ENCODE measurements around the gene CARD8.
"Not testable (repeated sequence)": the region's sequence is repeated elsewhere in the genome, so short reads cannot be mapped to it uniquely, and the experiment has no call there.

The CARD8 gene

GRCh38 chr19:48258992-48259391, 3.3 kb upstream of the CARD8 start:
- DNase-seq, result not testable (repeated sequence)

DNA sequence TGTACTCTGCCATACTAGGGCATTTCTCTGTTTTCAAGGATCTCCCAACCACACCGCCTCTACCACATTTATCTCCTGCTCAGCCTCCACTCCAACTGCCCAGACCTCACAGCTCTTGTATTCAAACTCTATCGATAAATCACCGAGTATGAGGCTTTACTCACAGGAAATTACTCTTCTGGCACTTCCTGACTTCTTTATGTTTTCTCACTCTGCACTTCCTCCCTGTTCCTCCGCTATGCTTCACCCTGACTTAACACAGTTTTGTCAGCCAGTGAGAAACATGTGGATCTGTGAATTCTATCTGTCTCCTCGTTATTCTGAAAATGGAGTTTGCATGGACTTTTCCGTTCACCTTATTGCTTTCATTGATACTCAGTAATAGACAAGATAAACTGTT, 2.6 kb upstream of the CARD8 start:
- DNase-seq, result no peak

- DNase-seq, result no peak
Observed at GRCh38 chr19:48254529-48254970, 1.2 kb downstream of the CARD8 start.

- no peak for DNase-seq
Observed at GRCh38 chr19:48253999-48254398, 1.7 kb downstream of the CARD8 start.

DNA sequence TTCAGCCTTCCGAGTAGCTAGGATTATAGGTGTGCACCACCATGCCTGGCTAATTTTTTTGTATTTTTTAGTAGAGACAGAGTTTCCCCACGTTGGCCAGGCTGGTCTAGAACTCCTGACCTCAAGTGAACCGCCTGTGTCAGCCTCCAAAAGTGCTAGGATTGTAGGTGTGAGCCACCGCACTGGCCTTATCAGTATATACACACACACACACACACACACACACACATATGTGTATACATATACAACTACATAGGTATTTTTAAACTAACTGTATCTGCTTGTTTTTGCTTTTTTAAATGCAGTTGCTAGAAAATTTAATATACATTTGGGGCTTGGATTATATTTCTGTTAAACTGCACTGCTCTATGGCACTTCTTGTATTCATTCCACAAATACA, 3.1 kb downstream of the CARD8 start:
- no peak for DNase-seq

GRCh38 chr19:48250290-48251025, 5.3 kb downstream of the CARD8 start:
- DNase-seq, result no peak

DNA sequence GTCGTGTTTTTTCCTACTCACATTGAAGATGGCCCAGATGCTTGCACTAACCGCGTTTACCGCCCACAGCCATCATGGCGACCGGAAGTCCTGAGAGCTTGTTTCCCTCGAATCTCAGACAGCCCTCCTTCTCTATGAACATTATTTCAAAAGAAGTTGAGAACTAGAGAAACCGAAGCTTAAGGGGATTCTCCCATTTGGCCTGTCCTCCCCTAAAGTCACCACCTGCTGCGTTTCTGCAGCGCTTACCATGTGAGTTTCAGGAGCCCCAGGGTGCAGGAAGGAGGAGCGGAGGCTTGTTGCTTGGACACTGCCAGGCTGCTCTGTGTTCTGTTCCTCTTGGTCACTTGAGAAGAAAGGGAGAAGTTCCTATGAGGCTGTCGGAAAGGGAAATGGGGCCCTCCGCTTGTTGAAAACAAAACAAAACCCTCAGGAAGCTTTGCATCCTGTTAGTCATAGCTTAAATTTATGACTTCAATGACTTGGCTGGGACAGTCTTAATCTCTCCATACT, 6.2 kb downstream of the CARD8 start:
- DNase-seq, result no peak

DNA sequence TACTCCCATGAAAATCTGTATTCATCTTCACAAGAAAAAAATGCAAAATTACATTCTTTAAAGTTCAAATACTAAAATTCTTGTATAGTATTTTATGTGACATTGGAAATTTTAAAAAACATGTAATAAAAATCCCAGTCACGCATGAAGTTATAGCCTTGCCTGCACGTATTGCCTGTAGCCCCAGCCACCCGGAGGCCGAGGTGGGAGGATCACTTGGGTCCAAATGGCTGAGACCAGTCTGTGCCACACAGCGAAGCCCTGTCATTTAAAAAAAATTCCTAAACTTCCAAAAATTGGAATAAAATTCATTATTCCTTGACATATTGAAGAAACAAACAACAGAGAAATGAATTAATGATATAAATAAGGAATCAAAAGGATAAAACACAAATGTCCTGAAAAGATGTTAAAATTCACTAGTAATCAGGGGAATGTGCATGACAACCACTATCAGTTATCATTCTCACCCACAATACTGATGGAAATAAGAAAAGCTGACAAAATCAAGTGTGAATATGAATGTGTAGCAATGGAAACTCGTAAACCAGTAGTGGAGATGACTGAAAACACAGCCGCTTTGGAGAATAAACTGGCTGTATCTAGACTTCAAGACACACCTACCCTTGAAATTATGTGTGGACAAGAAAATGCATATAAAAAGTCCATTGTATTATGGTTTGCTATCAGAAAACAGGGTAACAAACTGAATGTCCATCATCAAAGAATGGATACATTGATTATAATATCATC, 7.5 kb downstream of the CARD8 start:
- no peak for DNase-seq

DNA sequence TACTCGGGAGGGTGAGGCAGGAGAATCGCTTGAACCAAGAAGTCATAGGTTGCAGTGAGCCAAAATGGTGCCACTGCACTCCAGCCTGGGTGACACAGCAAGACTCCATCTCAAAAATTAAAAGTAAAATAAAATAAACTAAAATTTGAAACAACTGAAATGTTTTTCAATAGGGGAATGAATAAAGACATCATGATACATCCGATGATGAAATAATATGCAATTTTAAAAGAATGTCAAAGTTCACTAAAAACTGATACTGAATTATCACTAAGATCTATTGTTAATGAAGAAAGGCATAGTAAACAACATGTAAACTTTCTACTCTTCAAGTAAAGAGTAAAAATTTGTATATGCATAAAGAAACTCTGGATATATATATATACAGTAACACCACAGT, 8.5 kb downstream of the CARD8 start:
- no peak for DNase-seq

- DNase-seq, result no peak
Observed at GRCh38 chr19:48246101-48246500, 9.6 kb downstream of the CARD8 start.

DNA sequence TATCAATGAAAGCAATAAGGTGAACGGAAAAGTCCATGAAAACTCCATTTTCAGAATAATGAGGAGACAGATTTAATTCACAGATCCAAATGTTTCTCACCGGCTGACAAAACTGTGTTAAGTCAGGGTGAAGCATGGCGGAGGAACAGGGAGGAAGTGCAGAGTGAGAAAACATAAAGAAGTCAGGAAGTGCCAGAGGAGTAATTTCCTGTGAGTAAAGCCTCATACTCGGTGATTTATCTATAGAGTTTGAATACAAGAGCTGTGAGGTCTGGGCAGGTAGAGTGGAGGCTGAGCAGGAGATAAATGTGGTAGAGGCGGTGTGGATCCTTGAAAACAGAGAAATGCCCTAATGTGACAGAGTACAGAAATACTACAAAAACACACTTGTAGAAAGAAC, 11.4 kb downstream of the CARD8 start:
- DNase-seq, result no peak

GRCh38 chr19:48241771-48242170, 13.9 kb downstream of the CARD8 start:
- DNase-seq, result not testable (repeated sequence)

DNA sequence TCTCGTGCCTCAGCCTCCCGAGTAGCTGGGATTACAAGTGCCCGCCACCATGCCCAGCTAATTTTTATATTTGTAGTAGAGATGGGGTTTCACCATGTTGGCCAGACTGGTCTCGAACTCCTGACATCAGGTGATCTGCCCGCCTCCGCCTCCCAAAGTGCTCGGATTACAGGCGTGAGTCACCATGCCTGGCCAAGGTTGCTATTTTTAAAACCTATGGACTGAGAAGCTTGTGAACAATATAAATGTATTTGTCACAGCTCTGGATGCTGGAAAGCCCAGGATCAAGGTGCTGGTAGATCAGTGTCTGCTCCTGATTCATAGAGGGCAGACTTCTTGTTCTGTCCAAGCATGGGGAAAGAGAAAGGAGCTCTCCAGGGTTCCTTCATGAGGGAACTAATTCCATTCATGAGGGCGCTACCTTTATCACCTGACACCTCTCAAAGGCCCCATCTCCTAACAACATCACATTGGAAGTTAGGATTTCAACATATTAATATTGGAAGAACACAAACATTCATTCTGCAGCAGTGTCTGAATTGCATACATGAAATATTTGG, 16.1 kb downstream of the CARD8 start:
- no peak for DNase-seq

DNA sequence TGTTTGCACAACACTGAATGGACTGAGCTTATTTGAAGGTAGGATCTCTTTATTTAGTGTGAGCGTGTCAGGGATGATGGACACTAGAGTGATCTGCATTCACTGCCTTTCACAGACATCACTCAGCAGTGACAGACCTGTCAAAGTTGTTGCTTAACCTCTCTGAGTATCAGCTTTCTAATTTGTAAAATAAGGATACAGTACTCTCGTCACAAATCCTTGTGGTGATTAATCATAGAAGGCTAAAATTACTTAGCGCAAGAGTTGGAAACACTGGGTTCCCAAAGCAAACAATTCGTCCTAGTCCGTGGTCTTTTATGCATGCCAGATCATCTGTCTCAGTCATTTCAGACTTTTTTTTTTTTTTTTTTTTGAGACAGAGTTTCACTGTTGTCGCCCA, 16.6 kb downstream of the CARD8 start:
- DNase-seq, result no peak

DNA sequence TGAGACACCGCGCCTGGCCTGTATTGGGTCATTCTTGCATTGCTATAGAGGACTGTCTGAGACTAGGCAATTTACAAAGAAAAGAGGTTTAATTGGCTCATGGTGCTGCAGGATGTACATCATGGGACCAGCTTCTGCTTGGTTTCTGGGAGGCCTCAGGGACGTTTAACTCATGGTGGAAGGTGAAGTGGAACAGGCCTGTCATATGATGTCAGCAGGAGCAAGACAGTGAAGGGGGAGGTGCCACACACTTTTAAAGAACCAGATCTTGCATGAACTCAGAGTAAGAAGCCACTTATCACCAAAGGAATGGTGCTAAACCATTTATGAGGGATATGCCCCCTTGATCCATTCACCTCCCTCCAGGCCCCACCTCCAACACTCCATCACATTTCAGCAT, 18.7 kb downstream of the CARD8 start:
- DNase-seq, result no peak

DNA sequence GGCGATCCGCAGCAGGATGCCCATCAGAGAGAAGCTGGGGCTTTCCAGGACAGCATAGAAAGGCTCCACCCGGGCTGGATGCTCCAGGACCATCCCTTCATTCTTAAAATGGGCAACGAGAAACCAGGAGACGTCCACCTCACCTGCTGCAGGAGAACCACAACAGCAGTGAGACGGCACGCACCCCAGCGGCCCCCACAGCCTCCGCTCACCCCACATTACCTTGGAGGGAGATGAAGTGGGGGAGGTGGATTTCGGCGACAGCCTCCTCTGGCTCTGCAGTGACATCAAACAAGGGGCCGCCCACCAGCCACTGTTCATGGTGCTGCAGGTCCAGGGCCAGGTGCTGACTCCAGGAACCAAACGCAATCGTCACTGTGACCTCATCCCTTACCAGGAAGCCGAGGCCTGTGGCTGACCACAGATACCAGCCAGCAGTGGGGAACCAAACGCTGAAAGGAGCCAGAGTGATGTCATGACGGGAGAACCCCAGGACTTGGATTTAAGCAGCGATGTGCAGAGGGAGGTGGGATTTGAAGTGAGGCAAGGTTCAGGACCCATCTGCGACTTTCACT, 25.1 kb downstream of the CARD8 start:
- DNase-seq, result no peak

GRCh38 chr19:48221628-48222027, 34.1 kb downstream of the CARD8 start:
- no peak for DNase-seq

DNA sequence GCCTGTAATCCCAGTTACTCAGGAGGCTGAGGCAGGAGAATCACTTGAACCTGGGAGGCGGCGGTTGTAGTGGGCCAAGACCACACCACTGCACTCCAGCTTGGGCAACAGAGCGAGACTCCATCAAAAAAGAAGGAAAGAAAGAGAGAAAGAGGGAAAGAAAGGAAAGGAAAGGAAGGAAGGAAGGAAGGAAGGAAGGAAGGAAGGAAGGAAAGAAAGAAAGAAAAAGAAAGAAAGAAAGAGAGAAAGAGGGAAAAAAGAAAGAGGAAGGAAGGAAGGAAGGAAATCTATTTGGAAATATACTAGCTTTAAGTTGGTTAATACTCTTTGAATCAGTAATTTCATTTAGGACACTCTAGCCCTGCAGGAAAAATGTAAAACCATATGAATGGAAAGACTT, 34.9 kb downstream of the CARD8 start:
- DNase-seq, result not testable (repeated sequence)

- no peak for DNase-seq
Observed at GRCh38 chr19:48218997-48219396, 36.7 kb downstream of the CARD8 start.

DNA sequence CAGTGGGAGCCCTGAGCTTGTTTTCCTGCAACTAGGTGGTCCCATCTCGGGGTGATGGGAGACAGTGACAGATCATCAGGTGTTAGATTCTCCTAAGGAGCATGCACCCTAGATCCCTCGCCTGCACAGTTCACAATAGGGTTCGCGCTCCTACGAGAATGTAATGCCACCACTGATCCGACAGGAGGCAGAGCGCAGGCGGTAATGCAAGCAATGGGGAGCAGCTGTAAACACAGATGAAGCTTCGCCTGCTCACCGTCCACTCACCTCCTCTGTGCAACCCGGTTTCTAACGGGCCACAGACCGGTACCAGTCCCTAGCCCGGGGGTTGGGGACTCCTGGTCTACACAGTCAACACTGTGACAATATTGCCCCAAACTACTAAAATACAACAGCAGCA, 38.8 kb downstream of the CARD8 start:
- DNase-seq, result no peak

- DNase-seq, result no peak
Observed at GRCh38 chr19:48213959-48214358, 41.8 kb downstream of the CARD8 start.

DNA sequence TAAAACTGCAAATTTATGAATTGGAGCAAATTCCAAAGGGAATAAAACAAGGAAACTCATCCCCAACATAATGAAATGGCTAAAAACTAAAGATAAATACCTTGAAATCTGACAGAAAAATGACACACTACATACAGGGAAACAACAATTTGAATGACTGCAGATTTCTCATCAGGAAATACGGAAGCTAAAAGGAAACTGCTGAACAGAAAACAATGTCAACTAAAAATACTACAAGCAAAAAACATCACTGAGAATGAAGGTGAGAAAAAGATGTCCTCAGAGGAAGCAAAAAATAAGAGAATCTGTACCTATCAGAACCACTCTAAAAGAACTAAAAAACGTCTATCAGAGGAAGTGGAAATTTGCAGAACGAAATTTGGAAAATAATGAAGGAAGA, 45.7 kb downstream of the CARD8 start:
- no peak for DNase-seq

DNA sequence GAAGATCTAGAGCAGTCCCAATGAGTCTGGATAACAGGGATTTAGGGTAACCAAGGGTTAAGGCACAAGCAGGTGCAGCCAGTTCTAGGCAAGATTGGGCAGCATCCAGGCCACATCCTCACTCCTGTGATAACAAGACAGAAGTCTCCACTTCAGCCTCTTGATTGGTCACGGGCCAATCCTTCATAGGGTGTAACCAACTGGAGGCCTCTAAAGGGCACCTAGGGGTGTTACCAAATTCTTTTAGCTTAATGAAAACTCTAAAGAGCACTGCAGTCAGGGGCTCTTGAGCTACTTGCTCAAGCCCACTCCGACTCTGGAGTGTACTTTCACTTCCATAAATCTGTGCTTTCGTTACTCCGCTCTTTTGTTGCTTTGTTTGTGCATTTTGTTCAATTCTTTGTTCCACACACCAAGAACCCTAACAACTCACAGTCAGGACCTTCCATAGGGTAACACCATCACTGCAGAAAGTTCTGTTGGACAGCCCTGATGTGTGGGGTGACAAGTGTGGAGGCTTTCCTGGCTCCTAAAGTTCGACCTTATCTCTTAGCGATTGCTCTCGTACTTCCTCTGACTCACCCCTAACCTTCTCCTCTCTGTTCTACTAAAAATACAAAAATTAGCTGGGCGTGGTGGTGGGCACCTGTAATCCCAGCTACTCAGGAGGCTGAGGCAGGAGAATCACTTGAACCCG, 49.2 kb downstream of the CARD8 start:
- DNase-seq, result no peak
